MM.1S (cell line): Measurements from ENCODE around the gene ATIC.

ENCODE experiments used
- DNase-seq: peaks from one replicate; pipeline ENCODE4 v3.0.0-alpha.2; 2015
- H2AFZ ChIP-seq: fragments of 300-600 bp; sonication (generic); 2 replicates; pipeline ENCODE4 v1.6.0; 2016; ENCODE audit warnings: antibody characterized with exemption, low read length
- H3F3A ChIP-seq: fragments of 300-600 bp; sonication (generic); 2 replicates; pipeline ENCODE4 v1.6.1; 2016; ENCODE audit warnings: mild to moderate bottlenecking, antibody characterized with exemption, low read length, moderate library complexity, mixed read lengths; ENCODE audit not compliant: insufficient read depth
- H3K27ac ChIP-seq: fragments of 300-600 bp; sonication (generic); 2 replicates; pipeline ENCODE4 v1.5.1; 2016; ENCODE audit warnings: mild to moderate bottlenecking, low read length
- H3K27me3 ChIP-seq: fragments of 300-600 bp; sonication (generic); replicated peaks from 2 replicates; pipeline ENCODE4 v1.6.0; 2016; ENCODE audit warnings: low read length; ENCODE audit not compliant: insufficient read depth
- H3K36me3 ChIP-seq: fragments of 300-600 bp; sonication (generic); replicated peaks from 2 replicates; pipeline ENCODE4 v1.6.1; 2016; ENCODE audit warnings: mild to moderate bottlenecking, low read length, mixed read lengths; ENCODE audit not compliant: insufficient read depth
- H3K4me1 ChIP-seq: fragments of 300-600 bp; sonication (generic); 2 replicates; pipeline ENCODE4 v1.6.1; 2016; ENCODE audit warnings: low read length, mixed read lengths
- H3K4me2 ChIP-seq: fragments of 300-600 bp; sonication (generic); 2 replicates; pipeline ENCODE4 v1.6.0; 2016; ENCODE audit warnings: low read depth, low read length
- H3K4me3 ChIP-seq: fragments of 300-600 bp; sonication (generic); 2 replicates; pipeline ENCODE4 v1.5.1; 2016; ENCODE audit warnings: low read length, mixed read lengths
- H3K79me2 ChIP-seq: fragments of 300-600 bp; sonication (generic); 2 replicates; pipeline ENCODE4 v1.6.1; 2016; ENCODE audit warnings: mixed run types, low read length, mixed read lengths
- H3K9ac ChIP-seq: fragments of 300-600 bp; sonication (generic); 2 replicates; pipeline ENCODE4 v1.6.1; 2016; ENCODE audit warnings: low read length, mixed read lengths
- H3K9me2 ChIP-seq: fragments of 300-600 bp; sonication (generic); replicated peaks from 2 replicates; pipeline ENCODE4 v1.6.1; 2016; ENCODE audit warnings: mild to moderate bottlenecking, low read length, mixed read lengths; ENCODE audit not compliant: insufficient read depth
- H3K9me3 ChIP-seq: fragments of 300-600 bp; sonication (generic); replicated peaks from 2 replicates; pipeline ENCODE4 v1.6.1; 2016; ENCODE audit warnings: mild to moderate bottlenecking, low read length, mixed read lengths; ENCODE audit not compliant: insufficient read depth
- H4K20me1 ChIP-seq: fragments of 300-600 bp; sonication (generic); 2 replicates; pipeline ENCODE4 v1.6.1; 2016; ENCODE audit warnings: mild to moderate bottlenecking, low read length, moderate library complexity, mixed read lengths; ENCODE audit not compliant: insufficient read depth
- EZH2 ChIP-seq: fragments of 300-600 bp; sonication (generic); optimal IDR thresholded peaks from 2 replicates; pipeline ENCODE3; 2017; ENCODE audit warnings: low read depth, mild to moderate bottlenecking, antibody characterized with exemption, low read length, mixed read lengths
- EZH2phosphoT487 ChIP-seq: fragments of 300-600 bp; sonication (generic); IDR thresholded peaks from 2 replicates; pipeline ENCODE4 v1.6.1; 2018; ENCODE audit warnings: antibody characterized with exemption, low read length
- TF ChIP-seq, protein P1 (sequence below): fragments of 300-600 bp; sonication (generic); IDR thresholded peaks from 2 replicates; pipeline ENCODE4 v1.5.1; 2016; ENCODE audit warnings: antibody characterized with exemption, low read length, mixed read lengths

ATIC gene

GRCh38 chr2:215365184-215365658 is 53.4 kb downstream of the ATIC start:
- Histone ChIP-seq H3K9ac (no peak overlapping the region), H3K36me3 (no peaks in the 10 kb centered on the region), H4K20me1 (no peaks in the 10 kb centered on the region), H3K79me2 (no peaks in the 10 kb centered on the region), H3K9me3 (no peaks in the 10 kb centered on the region), H3K4me3 (no peak overlapping the region), H3K4me2 (no peak overlapping the region), H3K9me2 (no peaks in the 10 kb centered on the region), H3K27ac (no peak overlapping the region), H3F3A (no peaks in the 10 kb centered on the region), H3K4me1 (no peaks in the 10 kb centered on the region), H3K27me3 (no peaks in the 10 kb centered on the region), H2AFZ (no peak overlapping the region)
- TF ChIP-seq, protein P1, sequence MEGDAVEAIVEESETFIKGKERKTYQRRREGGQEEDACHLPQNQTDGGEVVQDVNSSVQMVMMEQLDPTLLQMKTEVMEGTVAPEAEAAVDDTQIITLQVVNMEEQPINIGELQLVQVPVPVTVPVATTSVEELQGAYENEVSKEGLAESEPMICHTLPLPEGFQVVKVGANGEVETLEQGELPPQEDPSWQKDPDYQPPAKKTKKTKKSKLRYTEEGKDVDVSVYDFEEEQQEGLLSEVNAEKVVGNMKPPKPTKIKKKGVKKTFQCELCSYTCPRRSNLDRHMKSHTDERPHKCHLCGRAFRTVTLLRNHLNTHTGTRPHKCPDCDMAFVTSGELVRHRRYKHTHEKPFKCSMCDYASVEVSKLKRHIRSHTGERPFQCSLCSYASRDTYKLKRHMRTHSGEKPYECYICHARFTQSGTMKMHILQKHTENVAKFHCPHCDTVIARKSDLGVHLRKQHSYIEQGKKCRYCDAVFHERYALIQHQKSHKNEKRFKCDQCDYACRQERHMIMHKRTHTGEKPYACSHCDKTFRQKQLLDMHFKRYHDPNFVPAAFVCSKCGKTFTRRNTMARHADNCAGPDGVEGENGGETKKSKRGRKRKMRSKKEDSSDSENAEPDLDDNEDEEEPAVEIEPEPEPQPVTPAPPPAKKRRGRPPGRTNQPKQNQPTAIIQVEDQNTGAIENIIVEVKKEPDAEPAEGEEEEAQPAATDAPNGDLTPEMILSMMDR = no peak
- TF ChIP-seq EZH2 = no peak
- no peak for TF ChIP-seq EZH2phosphoT487
- DNase-seq = no peak

- Histone ChIP-seq H3K4me3 (no peak overlapping the region), H3K9me3 (no peaks in the 10 kb centered on the region), H3K27ac (no peak overlapping the region), H3K79me2 (no peaks in the 10 kb centered on the region), H3K4me1 (no peaks in the 10 kb centered on the region), H3K9me2 (no peaks in the 10 kb centered on the region), H3K4me2 (no peak overlapping the region), H4K20me1 (no peaks in the 10 kb centered on the region), H2AFZ (no peak overlapping the region), H3K36me3 (no peaks in the 10 kb centered on the region), H3K27me3 (no peaks in the 10 kb centered on the region), H3F3A (no peaks in the 10 kb centered on the region), H3K9ac (no peak overlapping the region)
- no peak for DNase-seq
- TF ChIP-seq EZH2 = no peak
- TF ChIP-seq, protein P1 = no peak
- no peak for TF ChIP-seq EZH2phosphoT487
These were observed 54.7 kb downstream of the ATIC start for GRCh38 chr2:215366440-215367032.

- Histone ChIP-seq H3K4me2 (no peak overlapping the region), H3K79me2 (no peaks in the 10 kb centered on the region), H4K20me1 (no peaks in the 10 kb centered on the region), H3K9me3 (no peaks in the 10 kb centered on the region), H2AFZ (no peak overlapping the region), H3K27ac (no peak overlapping the region), H3K36me3 (no peaks in the 10 kb centered on the region), H3F3A (no peaks in the 10 kb centered on the region), H3K4me3 (no peak overlapping the region), H3K27me3 (no peaks in the 10 kb centered on the region), H3K4me1 (no peaks in the 10 kb centered on the region), H3K9me2 (no peaks in the 10 kb centered on the region), H3K9ac (no peak overlapping the region)
- TF ChIP-seq, protein P1 = no peak
- TF ChIP-seq EZH2phosphoT487 (no peak), EZH2 (no peak)
- DNase-seq = no peak
These were observed 56.0 kb downstream of the ATIC start for GRCh38 chr2:215367662-215368492.
